ENCODE measurements around the gene UNC5C.

GRCh38 chr4:95272797-95273196, 276.0 kb downstream of the UNC5C start:
- no peak for TF ChIP-seq SIN3A (IDR thresholded peaks at IDR 0.05; ENCODE audit: low read depth, low read length)
- TF ChIP-seq SUZ12 (IDR thresholded peaks at IDR 0.05; ENCODE audit: unreplicated experiment), result no peak
- no peak for TF ChIP-seq FOXM1 (IDR thresholded peaks at IDR 0.05; ENCODE audit: low read depth, low read length)
- no peak for TF ChIP-seq NFXL1 (IDR thresholded peaks at IDR 0.05; ENCODE audit: borderline replicate concordance)
- TF ChIP-seq CREB1 (IDR thresholded peaks at IDR 0.05; ENCODE audit: low read depth), result no peak
- TF ChIP-seq CTCF (IDR thresholded peaks at IDR 0.05 in 2 of 3, conservative IDR thresholded peaks at IDR 0.05 in 1 of 3; ENCODE audit: control insufficient read depth in 2 of 3, extremely low read depth in 1 of 3, insufficient read depth in 1 of 3, low read depth in 3 of 3, low read length in 3 of 3), result no peak

Data from GM12878 (cell line).